ENCODE measurements around the gene KEL.
A peak's percentile ranks its signal among the peaks of the same experiment; 100 is the strongest.

The KEL gene

GRCh38 chr7:142910481-142910880 lies 51.7 kb downstream of the KEL start:
- H3K4me3 ChIP-seq (ENCODE audit: insufficient read depth, low read length, poor library complexity, severe bottlenecking): no peak overlapping the region
- no peaks in the 10 kb centered on the region for H3F3A ChIP-seq (ENCODE audit: insufficient read depth)
- no peaks in the 10 kb centered on the region for H3K27me3 ChIP-seq (ENCODE audit: low read length)
- TF ChIP-seq EZH2phosphoT487 (conservative IDR thresholded peaks at IDR 0.05; ENCODE audit: low read length) (no peak), CTCF (IDR thresholded peaks at IDR 0.05; ENCODE audit: insufficient read depth, low read length, poor library complexity, severe bottlenecking) (no peak)
- no peaks in the 10 kb centered on the region for H3K9me3 ChIP-seq (ENCODE audit: insufficient read depth, low read length)
- H3K9ac ChIP-seq (ENCODE audit: low read length): no peak overlapping the region
- H3K36me3 ChIP-seq (ENCODE audit: low read length): no peaks in the 10 kb centered on the region
- no peaks in the 10 kb centered on the region for H4K20me1 ChIP-seq (ENCODE audit: low read depth, low read length)
- H2AFZ ChIP-seq (ENCODE audit: low read depth, low read length, severe bottlenecking): no peak overlapping the region
- H3K79me2 ChIP-seq (ENCODE audit: insufficient read depth, low read length): no peaks in the 10 kb centered on the region
- no peak overlapping the region for H3K27ac ChIP-seq (ENCODE audit: low read depth, low read length)
- no peaks in the 10 kb centered on the region for H3K9me2 ChIP-seq (replicated peaks; ENCODE audit: insufficient read depth, low read length)
- no peak overlapping the region for H3K4me2 ChIP-seq (ENCODE audit: low read depth, low read length, poor library complexity, severe bottlenecking)

GRCh38 chr7:142910031-142910433 lies 52.1 kb downstream of the KEL start:
- H3K36me3 ChIP-seq (ENCODE audit: low read length): no peaks in the 10 kb centered on the region
- no peaks in the 10 kb centered on the region for H3K27me3 ChIP-seq (ENCODE audit: low read length)
- no peak for TF ChIP-seq EZH2phosphoT487 (conservative IDR thresholded peaks at IDR 0.05; ENCODE audit: low read length)
- no peaks in the 10 kb centered on the region for H3K9me2 ChIP-seq (replicated peaks; ENCODE audit: insufficient read depth, low read length)
- H3K9me3 ChIP-seq (ENCODE audit: insufficient read depth, low read length): no peaks in the 10 kb centered on the region
- H3K4me3 ChIP-seq (ENCODE audit: insufficient read depth, low read length, poor library complexity, severe bottlenecking): no peak overlapping the region
- no peaks in the 10 kb centered on the region for H3F3A ChIP-seq (ENCODE audit: insufficient read depth)
- H3K27ac ChIP-seq (ENCODE audit: low read depth, low read length): no peak overlapping the region
- no peak overlapping the region for H3K9ac ChIP-seq (ENCODE audit: low read length)
- H4K20me1 ChIP-seq (ENCODE audit: low read depth, low read length): no peaks in the 10 kb centered on the region
- no peak overlapping the region for H2AFZ ChIP-seq (ENCODE audit: low read depth, low read length, severe bottlenecking)
- H3K79me2 ChIP-seq (ENCODE audit: insufficient read depth, low read length): no peaks in the 10 kb centered on the region
- H3K4me2 ChIP-seq (ENCODE audit: low read depth, low read length, poor library complexity, severe bottlenecking): no peak overlapping the region

- no peaks in the 10 kb centered on the region for H3K27me3 ChIP-seq (ENCODE audit: low read length)
- H3K4me3 ChIP-seq (ENCODE audit: insufficient read depth, low read length, poor library complexity, severe bottlenecking): no peak overlapping the region
- H4K20me1 ChIP-seq (ENCODE audit: low read depth, low read length): no peaks in the 10 kb centered on the region
- peaks cover 4% of the 10 kb centered on the region for H3K9me3 ChIP-seq (ENCODE audit: insufficient read depth, low read length)
- TF ChIP-seq EZH2phosphoT487 (conservative IDR thresholded peaks at IDR 0.05; ENCODE audit: low read length): no peak
- TF ChIP-seq CTCF (IDR thresholded peaks at IDR 0.05; ENCODE audit: insufficient read depth, low read length, poor library complexity, severe bottlenecking): peak; percentile 24
- H3K4me2 ChIP-seq (ENCODE audit: low read depth, low read length, poor library complexity, severe bottlenecking): no peak overlapping the region
- no peaks in the 10 kb centered on the region for H3K36me3 ChIP-seq (ENCODE audit: low read length)
- no peaks in the 10 kb centered on the region for H3K9me2 ChIP-seq (replicated peaks; ENCODE audit: insufficient read depth, low read length)
- H3K79me2 ChIP-seq (ENCODE audit: insufficient read depth, low read length): no peaks in the 10 kb centered on the region
- H3K27ac ChIP-seq (ENCODE audit: low read depth, low read length): no peak overlapping the region
- H3K9ac ChIP-seq (ENCODE audit: low read length): no peak overlapping the region
- no peak overlapping the region for H2AFZ ChIP-seq (ENCODE audit: low read depth, low read length, severe bottlenecking)
- H3F3A ChIP-seq (ENCODE audit: insufficient read depth): no peaks in the 10 kb centered on the region
Observed at GRCh38 chr7:142908921-142909890, 53.0 kb downstream of the KEL start.

- Histone ChIP-seq H3F3A (ENCODE audit: insufficient read depth) (no peaks in the 10 kb centered on the region), H3K36me3 (ENCODE audit: low read length) (no peaks in the 10 kb centered on the region), H3K9ac (ENCODE audit: low read length) (no peak overlapping the region), H3K79me2 (ENCODE audit: insufficient read depth, low read length) (no peaks in the 10 kb centered on the region), H4K20me1 (ENCODE audit: low read depth, low read length) (no peaks in the 10 kb centered on the region), H3K9me3 (ENCODE audit: insufficient read depth, low read length) (peaks cover 5% of the 10 kb centered on the region), H3K27me3 (ENCODE audit: low read length) (no peaks in the 10 kb centered on the region), H3K9me2 (replicated peaks; ENCODE audit: insufficient read depth, low read length) (no peaks in the 10 kb centered on the region), H3K4me2 (ENCODE audit: low read depth, low read length, poor library complexity, severe bottlenecking) (no peak overlapping the region), H3K4me3 (ENCODE audit: insufficient read depth, low read length, poor library complexity, severe bottlenecking) (no peak overlapping the region), H2AFZ (ENCODE audit: low read depth, low read length, severe bottlenecking) (no peak overlapping the region), H3K27ac (ENCODE audit: low read depth, low read length) (no peak overlapping the region)
- TF ChIP-seq CTCF (IDR thresholded peaks at IDR 0.05; ENCODE audit: insufficient read depth, low read length, poor library complexity, severe bottlenecking): no peak
- TF ChIP-seq EZH2phosphoT487 (conservative IDR thresholded peaks at IDR 0.05; ENCODE audit: low read length): no peak
Observed at GRCh38 chr7:142908290-142908689, 53.9 kb downstream of the KEL start.
